Fibroblast of lung (primary cell): ENCODE data around the gene ZNF644.

Experiments used
- EZH2 ChIP-seq: IDR thresholded peaks from 2 replicates; pipeline ENCODE4 v1.5.1; 2012; ENCODE audit warnings: low read length, control low read depth, mild to moderate bottlenecking; ENCODE audit errors: missing control alignments
- TF ChIP-seq, protein P1 (sequence below), 2 donors: IDR thresholded peaks in 1 of 2; conservative IDR thresholded peaks in 1 of 2; 1 replicate in 1 of 2; 2 replicates in 1 of 2; pipeline ENCODE4 v1.5.1; 2011 to 2012; ENCODE audit warnings: low read length in 2 of 2, control low read depth in 1 of 2, inconsistent platforms in 1 of 2, low read depth in 1 of 2, mild to moderate bottlenecking in 1 of 2

DNA sequence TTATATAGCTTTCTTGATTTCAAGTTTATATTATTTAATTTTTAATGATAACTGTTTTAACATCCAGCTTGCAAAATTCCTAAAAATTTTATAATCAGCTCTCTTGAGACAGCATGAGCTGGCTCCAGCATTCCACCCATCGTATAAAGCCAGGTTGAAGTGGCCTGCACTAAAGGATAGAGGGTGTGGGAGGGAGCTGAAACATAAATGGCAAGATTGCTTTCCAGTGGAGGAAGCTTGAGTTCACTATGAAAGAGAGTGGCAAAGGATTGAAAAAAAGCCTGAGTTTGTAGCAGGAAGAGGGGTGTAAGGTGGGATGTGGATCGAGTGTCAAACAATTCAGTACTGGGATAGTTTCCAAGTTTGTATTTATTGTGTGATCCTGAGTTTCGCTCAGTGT, 48.5 kb upstream of the ZNF644 start:
- TF ChIP-seq, protein P1, sequence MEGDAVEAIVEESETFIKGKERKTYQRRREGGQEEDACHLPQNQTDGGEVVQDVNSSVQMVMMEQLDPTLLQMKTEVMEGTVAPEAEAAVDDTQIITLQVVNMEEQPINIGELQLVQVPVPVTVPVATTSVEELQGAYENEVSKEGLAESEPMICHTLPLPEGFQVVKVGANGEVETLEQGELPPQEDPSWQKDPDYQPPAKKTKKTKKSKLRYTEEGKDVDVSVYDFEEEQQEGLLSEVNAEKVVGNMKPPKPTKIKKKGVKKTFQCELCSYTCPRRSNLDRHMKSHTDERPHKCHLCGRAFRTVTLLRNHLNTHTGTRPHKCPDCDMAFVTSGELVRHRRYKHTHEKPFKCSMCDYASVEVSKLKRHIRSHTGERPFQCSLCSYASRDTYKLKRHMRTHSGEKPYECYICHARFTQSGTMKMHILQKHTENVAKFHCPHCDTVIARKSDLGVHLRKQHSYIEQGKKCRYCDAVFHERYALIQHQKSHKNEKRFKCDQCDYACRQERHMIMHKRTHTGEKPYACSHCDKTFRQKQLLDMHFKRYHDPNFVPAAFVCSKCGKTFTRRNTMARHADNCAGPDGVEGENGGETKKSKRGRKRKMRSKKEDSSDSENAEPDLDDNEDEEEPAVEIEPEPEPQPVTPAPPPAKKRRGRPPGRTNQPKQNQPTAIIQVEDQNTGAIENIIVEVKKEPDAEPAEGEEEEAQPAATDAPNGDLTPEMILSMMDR (conservative IDR thresholded peaks at IDR 0.05 in 1 of 2, IDR thresholded peaks at IDR 0.05 in 1 of 2; ENCODE audit: low read depth in 1 of 2, low read length in 2 of 2): no peak
- TF ChIP-seq EZH2: no peak
